22Rv1 (cell line): ENCODE results near the gene FAM120A.
"Not testable (repeated sequence)": the region's sequence is repeated elsewhere in the genome, so short reads cannot be mapped to it uniquely, and the experiment has no call there.

Experiments used
- ZFX ChIP-seq: fragments of 450-650 bp; IDR thresholded peaks from 2 replicates; pipeline ENCODE4 v1.6.1; 2017; ENCODE audit warnings: antibody characterized with exemption, borderline replicate concordance
- TF ChIP-seq, protein P1 (sequence below): fragments of 450-650 bp; IDR thresholded peaks from 2 replicates; pipeline ENCODE4 v1.5.1; 2017; ENCODE audit warnings: mild to moderate bottlenecking

DNA sequence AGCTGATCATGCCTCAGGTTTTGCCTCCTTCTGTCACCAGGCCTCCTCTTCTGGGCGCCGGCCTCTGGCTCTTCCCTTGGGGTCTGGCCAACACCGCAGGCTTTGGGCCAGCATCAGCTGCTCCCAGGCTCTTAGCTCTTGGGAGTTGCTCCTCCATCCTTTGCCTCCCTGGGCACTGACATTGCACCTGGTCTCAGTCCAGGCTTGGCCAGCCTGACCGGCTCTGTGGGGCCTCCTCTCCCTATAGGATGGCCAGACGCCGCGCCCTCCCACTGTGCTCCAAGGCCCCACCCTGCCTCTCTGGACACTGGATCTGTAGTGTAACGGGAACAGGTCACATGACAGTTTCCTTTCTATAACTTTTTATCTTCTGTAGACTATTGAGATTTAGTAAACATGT is 59.7 kb downstream of the FAM120A start:
- TF ChIP-seq, protein P1, sequence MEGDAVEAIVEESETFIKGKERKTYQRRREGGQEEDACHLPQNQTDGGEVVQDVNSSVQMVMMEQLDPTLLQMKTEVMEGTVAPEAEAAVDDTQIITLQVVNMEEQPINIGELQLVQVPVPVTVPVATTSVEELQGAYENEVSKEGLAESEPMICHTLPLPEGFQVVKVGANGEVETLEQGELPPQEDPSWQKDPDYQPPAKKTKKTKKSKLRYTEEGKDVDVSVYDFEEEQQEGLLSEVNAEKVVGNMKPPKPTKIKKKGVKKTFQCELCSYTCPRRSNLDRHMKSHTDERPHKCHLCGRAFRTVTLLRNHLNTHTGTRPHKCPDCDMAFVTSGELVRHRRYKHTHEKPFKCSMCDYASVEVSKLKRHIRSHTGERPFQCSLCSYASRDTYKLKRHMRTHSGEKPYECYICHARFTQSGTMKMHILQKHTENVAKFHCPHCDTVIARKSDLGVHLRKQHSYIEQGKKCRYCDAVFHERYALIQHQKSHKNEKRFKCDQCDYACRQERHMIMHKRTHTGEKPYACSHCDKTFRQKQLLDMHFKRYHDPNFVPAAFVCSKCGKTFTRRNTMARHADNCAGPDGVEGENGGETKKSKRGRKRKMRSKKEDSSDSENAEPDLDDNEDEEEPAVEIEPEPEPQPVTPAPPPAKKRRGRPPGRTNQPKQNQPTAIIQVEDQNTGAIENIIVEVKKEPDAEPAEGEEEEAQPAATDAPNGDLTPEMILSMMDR, result not testable (repeated sequence)
- TF ChIP-seq ZFX, result not testable (repeated sequence)
